Stimulated activated CD4-positive, alpha-beta T cell treated with anti-CD3 and anti-CD28 coated beads, Interleukin-1b, Interleukin-23, amount 100 ng/mL, for 1 hour (primary cell): Measurements from ENCODE around the gene SUPT3H.

Source experiments
- DNase-seq, 2 donors: peaks; one replicate each; pipeline ENCODE4 v3.0.0-alpha.2; 2020; ENCODE audit warnings: low read depth in 2 of 2

The SUPT3H gene

DNA sequence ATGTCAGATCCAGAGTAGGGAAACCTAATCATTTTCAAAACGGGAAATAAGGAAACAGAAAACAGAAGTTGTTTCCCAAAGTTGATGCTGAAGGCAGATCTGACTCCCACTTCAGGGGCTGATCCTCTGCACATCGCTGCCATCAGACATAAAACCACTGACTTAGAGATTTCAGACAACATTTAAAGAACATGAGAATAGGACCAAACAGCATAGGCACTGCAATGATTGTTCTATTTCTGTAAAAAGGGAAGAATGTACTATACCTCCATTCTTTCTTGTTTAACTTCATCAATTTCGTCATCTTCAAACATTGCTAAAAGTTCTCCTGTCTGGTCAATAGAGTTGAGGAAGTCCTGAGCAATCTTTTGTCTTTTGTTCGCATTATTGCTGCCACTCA lies 374.3 kb downstream of the SUPT3H start:
- DNase-seq: no peak

- no peak for DNase-seq
Measured at GRCh38 chr6:45002390-45003105, 375.2 kb downstream of the SUPT3H start.

- DNase-seq: no peak
Measured at GRCh38 chr6:45001663-45002062, 376.1 kb downstream of the SUPT3H start.

DNA sequence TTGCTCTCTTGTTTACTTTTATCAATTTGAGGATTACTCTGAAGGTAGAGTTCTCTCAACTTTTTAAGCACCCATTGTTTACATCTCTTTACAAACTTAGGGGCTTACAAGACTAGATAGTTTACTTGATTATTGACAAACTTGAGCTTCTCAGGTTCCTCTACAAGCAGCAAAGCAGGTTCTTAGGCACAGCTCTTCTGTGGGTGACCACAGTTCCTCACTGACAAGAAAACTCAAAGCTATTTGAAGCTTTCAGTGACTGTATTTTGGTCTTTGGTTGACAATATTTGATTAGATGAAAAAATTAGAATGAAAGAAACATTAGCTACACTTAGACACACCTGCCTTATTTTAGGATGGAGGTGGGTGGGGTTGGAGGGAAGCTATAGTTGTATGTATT lies 376.9 kb downstream of the SUPT3H start:
- DNase-seq: no peak

- no peak for DNase-seq
Measured at GRCh38 chr6:44999066-44999465, 378.7 kb downstream of the SUPT3H start.

DNA sequence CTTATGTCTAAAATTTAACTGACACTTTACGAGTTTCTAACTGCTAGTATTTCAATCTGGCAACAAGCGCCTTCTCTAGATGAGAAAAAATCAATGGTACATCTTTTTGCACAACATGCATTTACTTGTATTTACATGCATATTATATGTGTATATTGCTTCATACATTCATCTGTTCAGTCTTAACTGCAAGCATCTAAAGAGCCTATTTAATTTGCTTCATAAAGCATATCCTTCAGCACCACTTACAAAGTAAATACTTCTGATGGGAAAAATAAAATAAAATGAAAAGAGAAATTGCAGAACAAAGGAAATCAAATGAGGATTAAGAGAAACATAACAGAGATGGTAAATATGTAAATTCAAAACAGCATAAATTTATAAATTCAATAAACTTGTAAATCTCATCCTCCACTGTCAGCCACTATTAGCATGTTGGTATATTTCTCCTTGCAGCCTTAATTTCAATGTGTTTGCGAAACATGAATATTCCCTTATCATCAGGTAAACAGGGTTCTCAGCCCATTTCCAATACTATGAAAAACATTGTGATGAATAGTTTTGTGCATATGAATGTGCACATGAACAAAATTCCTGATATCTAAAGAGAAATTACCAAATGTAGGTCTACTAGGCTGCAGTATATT lies 382.1 kb downstream of the SUPT3H start:
- no peak for DNase-seq

DNA sequence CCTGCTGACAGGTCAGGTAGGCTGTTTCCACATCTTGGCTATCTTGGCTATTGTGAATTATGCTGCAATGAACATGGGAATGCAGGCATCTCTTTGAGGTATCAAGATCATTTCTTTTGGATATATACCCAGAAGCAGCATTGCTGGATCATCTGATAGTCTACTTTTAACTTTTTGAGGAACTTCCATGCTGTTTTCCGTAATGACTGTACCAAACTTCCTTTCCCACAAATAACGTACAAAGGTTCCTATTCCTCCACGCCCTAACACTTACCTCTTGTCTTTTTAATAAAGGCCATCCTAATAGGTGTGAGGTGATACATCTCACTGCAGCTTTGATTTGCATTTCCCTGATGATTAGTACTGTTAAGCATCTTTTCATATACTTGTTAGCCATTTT lies 388.3 kb downstream of the SUPT3H start:
- no peak for DNase-seq

DNA sequence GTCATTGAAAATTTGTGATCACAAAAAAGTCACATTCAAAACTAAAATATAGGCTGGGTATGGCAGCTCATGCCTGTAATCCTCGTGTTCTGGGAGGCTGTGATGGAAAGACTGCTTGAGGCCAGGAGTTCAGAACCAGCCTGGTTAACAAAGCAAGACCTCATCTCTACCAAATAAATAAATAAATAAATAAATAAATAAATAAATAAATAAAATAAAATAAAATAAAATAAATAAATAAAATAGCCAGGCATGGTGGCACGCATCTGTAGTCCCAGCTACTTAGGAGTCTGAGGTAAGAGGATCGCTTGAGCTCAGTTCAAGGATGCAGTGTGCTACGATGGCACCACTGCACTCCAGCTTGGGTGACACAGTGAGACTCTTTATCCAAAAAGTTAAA lies 392.7 kb downstream of the SUPT3H start:
- DNase-seq: no peak

GRCh38 chr6:44983467-44984365 lies 394.0 kb downstream of the SUPT3H start:
- no peak for DNase-seq

GRCh38 chr6:44980841-44981240 lies 396.9 kb downstream of the SUPT3H start:
- DNase-seq: no peak

DNA sequence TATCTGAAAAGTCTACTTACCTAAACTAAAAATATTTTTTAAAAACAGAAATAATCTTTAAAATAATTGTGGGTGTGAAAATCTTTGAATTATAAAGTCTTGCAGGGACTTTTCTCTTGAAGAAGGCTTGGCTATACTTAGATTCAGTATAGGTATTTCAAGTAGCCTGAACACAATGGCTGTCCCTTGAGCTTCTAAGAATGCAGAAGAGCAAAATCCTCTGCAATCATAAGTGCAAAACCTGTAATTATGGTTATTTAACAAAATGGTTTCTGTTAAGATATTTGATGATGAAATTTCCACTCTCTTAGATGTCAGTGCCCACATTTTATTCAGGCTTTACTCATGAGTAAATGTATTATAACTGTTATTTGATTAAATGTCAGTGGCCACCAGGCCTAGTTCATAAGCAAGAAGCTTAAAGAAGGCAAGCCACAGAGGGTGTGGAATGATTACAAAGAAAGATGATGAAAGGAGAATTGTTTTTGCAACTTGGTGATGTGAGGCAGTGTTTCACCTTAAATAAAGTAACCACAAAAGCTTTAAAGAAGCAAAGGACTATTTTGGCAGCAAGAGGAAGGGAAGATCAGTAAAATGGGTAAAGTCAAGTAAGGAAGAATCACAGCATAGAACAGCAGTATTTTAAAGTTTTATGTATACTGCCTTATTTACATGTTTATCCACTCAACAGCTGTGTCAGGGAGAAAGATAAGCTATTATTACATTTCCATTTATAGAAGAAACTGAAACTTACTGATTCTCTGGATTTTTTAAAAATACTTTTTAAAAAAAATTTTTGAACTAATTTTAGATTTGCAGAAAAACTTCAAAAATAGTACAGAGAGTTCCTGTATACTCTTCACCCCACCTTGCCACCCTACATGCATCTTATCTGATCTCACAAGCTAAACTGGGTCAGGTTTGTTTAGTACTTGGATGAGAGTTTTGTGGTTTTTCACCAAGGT lies 400.8 kb downstream of the SUPT3H start:
- no peak for DNase-seq

DNA sequence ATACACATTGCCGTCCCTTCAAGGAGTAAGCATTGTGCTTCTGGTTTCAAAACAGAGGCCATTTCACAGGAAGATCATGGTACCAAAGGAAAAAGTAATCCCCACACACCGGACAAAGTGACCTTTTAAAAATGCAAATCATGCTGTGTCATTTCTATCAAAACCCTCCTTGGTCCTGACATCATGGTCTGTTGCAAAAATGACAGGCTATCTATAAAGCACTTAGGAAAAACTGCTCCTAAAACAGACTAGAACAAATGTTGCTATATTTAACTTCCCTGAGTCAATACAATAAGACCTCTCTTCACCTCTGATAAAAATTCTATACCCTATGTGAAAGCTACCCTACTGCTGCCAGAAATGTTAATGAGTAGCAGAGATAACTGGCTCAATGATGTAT lies 403.2 kb downstream of the SUPT3H start:
- DNase-seq: no peak

GRCh38 chr6:44972709-44973108 lies 405.0 kb downstream of the SUPT3H start:
- no peak for DNase-seq

DNA sequence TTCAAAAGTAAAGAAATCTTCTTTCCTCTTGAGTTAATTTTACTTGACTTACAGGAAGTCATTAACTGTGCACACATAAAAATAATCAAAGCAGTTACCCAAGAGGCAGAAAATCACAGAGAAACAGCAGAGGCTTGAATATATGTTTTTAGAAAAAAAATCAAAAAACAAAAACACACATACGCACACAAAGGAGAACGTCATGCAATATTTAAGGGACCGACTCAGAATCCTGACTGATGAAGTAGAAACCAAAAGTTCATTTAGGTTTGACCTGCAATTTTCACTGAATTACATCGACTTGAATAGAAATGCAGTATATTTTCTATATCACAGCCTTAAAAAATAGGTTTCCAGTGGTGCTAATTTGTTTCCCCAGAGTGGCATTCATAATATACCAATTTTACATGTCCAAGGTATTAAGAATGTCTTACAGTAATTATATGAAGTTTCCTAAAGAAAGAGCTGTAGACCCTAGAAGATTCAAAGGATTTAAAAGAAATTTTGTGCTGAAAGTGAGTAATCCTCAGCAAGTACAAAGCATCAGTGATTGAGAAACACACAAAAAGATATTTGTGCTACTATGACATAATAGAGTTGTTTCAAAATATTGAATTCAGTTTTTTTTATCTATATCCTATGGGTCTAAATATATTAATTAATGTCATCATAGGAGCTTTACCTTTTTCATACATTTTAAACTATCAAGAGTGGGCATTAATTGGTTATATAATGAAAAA lies 408.1 kb downstream of the SUPT3H start:
- DNase-seq: no peak

- no peak for DNase-seq
Measured at GRCh38 chr6:44967481-44967880, 410.3 kb downstream of the SUPT3H start.

DNA sequence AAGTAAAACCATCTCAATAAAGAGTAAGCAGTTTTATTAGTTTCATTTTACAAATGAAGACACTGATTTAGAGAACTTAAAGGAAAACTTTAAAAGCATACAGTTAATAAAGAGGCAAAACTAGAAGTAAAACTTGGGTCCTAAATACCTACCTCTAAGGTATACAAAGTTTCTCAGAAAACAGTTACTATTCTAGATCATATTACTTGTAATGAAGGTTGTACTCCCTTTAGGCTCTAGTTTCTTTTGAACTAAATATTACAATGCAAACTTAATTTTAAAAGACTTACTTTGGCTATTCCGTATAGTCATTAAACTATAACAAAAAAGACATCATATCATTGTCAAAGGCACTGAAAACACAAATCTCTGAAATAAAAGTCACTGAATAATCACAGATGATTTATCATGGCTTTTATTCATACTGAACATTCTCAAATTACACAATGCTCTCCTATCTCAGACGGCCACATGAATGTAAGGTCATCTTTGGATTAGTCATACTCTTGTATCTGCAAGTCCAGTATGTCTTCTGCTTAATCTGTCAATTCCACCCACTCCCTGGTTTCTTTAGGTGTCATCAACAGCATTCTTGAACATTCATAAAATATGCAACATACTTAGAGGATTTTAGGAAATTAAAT lies 411.2 kb downstream of the SUPT3H start:
- DNase-seq: no peak

GRCh38 chr6:44965708-44966107 lies 412.0 kb downstream of the SUPT3H start:
- DNase-seq: no peak

DNA sequence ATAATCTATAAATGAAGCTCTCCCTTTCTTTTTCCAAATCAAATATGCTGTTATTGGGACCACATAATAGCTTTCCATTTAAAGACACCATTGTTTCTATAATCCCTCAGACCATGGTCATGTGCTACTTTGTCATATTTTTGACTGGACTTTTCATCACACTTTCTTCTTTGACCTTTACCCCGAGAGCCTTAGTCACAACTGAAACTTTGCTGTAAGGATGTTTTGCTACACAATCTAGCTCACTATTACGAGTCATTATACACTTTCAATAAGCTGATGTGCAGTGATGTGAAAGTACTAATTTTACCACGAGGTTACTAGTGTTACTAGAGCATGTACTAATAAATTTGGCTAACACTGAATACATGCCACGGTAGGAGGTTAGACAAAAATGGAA lies 416.8 kb downstream of the SUPT3H start:
- DNase-seq: no peak

DNA sequence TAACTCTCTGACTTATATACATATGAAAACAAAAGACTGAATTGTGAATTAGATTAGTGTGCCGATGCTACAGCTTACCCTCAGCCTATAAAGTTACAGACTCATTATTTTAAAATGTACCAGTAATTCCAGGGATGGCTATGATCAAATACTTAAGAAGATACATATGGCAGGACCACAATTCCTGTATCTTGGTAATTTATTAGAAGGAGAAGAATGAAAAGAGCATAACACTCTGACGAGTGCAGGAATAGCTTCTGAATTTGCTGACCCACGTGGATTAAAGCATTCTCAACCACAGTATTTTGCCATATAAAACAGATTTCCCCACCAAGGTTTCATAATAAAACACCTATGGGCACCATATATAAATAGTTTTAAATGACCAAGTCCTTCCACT lies 418.1 kb downstream of the SUPT3H start:
- DNase-seq: no peak

DNA sequence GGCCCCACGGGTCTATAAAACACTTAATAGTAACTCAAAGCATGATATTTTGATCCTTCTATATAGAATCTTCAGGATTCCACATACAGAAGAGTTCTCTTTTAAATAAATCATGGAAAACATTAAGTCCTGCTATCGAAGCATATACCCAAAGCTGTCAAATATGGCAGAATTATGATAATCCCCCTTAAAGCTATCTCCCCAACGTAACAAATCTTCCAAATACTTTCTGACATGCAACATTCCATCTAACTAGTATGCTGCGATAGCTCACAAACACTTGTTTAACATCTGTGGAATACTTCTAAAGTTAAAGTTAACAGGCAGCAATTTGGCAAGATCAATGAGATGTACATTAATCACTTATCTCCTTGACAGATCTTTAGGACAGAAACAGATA lies 420.6 kb downstream of the SUPT3H start:
- no peak for DNase-seq
